ENCODE results near the gene DMRTC2.

Gene DMRTC2

DNA sequence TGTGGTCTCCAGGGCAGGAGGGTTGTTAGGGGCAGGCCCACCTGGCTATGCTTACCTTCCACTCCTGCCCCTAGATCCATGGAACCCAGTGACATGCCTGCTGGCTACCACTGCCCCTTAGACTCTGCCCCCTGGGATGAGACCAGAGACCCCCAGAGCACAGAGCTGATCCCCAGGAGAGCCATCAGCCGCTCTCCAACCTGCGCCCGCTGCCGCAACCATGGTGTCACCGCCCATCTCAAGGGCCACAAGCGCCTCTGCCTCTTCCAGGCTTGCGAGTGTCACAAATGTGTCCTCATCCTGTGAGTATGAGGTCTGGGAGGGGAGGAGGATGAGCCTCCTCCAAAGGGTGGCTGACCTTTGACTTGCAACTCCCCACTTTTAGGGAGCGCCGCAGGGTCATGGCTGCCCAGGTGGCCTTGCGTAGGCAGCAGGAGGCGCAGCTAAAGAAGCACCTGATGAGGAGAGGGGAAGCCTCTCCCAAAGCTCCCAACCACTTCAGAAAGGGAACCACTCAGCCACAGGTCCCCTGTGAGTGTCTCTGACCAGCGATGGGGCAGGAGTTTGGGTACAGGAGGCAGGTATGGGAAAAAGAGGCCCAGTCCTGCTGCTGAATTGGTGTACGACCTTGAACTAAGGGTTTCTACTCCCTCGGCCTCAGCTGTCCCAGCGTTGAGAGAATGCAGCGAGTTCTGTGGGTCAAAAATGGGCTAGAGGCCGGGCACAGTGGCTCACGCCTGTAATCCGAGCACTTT, 2.7 kb downstream of the DMRTC2 start:
- no peak for DNase-seq

DNA sequence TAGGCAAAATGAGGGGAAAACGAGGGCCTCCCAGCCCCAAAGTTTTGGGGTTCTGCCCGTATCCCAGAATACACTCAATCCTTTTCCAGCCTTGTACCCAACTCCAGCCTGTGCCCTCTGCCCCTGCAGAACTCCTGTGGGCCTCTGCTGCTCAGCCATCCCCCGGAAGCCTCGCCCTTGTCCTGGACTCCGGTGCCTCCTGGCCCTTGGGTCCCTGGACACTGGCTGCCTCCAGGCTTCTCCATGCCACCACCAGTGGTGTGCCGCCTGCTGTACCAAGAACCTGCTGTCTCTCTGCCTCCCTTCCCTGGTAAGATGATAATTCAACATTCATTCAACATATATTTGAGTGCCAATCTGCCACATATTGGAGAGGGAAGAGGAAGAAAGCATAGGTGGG, 3.8 kb downstream of the DMRTC2 start:
- DNase-seq, result no peak

DNA sequence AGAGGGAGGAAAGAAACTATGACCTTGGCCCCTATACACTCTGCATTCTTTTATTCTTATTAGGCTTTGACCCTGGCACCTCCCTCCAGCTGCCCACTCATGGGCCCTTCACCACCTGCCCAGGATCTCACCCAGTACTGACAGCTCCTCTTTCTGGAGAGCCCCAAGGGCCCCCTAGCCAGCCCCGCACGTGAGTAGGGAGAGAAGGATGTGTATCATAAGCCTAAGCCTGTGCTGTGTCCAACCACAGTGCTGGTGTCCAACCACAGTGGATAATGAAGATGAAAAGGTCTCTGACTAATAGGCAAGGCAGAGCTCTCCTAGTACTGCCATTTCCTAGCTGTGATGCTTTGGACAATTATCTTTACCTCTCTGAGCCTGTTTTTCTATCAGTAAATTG, 4.2 kb downstream of the DMRTC2 start:
- no peak for DNase-seq

DNA sequence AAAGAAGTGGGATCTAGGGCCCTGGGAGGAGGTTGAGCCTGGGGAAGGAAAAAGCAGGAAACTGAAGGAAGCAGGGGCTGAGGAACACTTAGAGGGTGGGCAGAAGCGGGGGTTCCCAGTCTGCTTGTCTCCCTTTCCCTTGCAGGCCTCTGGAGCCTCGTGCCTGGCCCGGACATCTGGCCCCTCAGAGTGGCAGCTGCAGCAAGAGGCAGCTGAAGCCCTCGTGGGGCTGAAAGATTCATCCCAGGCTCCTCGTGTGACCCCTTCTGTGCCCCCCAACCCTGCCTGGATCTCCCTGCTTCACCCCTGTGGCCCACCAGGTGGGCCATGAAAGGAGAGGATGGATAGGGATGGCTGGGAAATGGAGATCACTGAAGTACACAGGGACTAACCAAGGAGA, 5.5 kb downstream of the DMRTC2 start:
- DNase-seq, result no peak

DNA sequence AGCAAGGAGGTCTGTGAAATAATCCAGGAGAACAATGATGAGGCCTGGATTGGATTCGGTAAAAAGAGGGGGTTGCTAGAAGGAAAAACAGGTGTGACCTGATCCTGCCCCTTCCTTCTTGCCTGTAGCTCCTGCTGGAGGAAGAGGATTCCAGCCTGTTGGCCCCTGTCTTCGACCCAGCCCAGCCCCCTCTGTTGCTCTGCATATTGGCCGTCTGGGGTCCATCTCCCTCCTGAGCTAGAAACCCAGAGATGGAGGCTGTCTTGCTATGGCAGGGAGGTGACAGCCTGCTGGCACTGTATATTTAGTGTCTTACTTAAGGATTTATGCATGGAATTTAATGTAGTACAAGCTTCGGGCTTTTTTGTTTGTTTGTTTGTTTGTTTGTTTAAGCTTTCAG, 6.6 kb downstream of the DMRTC2 start:
- no peak for DNase-seq

DNA sequence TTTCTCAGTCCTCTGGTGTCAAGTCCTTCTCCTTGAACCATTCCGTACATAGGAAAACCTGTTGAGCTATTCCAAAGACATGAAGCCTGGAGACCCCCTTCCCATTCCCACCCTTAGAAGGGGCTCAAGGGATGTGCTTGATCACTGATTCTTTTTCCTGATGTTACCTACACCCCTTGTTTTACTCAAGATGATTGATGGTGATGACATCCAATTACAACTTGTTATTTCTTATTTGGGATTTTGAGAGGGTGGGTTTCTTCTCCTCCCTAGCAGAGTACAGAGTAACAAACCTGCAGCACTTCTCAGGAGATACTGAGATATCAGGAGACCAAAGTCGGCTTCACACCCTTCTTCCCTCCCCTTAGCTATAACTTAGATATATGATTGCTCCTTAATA, 8.5 kb downstream of the DMRTC2 start:
- DNase-seq, result no peak

DNA sequence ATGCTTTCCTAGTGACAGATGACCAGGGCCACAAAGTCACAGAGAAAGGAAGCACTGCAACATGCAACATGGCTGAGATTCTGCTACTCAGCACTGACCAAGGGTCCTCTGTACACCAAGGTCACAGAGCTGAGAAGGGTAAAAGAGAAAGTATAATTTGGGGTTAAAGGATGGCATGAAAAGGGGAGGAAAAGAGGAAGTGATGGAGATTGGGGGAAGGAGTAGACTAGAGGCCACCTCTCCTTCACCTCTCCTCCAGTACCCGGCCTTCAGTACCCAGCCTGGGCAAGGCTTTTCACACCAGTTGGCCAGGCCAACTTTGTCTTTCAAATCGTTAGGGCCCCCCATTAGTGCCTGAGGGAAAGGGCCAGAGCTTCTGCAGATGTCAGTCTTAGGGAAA, 8.9 kb downstream of the DMRTC2 start:
- no peak for DNase-seq

DNA sequence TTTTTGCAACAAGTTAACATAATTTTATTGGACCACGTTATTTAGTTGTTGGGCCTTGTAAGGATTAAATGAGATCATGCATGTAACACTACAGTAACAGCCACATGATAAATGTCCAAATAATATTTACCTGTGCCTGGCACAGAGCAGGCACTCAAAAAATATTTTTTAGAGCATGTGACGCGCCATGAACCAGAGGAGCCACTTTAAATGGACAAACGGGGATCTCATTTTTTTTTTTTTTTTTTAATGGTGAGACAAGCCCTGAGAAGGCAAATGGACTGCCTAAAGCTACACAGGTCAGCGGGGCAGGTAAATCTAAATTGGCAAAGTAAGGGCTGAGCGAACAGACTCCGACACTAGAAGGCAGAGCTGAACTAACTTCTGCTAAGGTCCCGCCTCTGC, 14.4 kb downstream of the DMRTC2 start:
- DNase-seq, result no peak

DNA sequence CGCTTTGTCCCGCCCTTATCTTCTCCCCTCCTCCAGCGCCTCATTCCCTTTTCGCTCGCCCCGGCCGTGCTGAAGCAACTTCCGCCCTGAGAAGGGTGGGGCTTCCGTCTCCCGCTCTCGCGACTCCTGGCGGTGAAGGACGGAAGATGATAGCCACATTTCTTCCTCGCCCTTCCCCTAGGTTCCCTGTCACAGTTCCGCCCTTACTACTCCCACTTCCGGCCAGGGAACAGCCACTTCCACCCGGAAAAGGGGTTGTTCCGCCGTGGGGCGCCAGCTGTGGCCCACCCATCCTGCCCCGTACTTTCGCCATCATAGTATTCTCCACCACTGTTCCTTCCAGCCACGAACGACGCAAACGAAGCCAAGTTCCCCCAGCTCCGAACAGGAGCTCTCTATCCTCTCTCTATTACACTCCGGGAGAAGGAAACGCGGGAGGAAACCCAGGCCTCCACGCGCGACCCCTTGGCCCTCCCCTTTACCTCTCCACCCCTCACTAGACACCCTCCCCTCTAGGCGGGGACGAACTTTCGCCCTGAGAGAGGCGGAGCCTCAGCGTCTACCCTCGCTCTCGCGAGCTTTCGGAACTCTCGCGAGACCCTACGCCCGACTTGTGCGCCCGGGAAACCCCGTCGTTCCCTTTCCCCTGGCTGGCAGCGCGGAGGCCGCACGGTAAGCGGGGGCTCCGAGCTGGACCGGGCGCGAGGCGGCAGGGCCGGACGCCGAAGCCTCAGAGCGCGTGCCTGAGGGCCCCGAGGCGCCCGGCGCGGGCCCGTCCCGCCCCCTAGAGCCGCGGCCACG, 15.0 kb downstream of the DMRTC2 start, which contains the start of gene RPS19:
RPS19 (plus strand) TSS at position 638 of the 801 bp plus-strand sequence. CDS start 520 bp downstream, outside the sequence.
- DNase-seq, result peak; percentile 98 to 99

DNA sequence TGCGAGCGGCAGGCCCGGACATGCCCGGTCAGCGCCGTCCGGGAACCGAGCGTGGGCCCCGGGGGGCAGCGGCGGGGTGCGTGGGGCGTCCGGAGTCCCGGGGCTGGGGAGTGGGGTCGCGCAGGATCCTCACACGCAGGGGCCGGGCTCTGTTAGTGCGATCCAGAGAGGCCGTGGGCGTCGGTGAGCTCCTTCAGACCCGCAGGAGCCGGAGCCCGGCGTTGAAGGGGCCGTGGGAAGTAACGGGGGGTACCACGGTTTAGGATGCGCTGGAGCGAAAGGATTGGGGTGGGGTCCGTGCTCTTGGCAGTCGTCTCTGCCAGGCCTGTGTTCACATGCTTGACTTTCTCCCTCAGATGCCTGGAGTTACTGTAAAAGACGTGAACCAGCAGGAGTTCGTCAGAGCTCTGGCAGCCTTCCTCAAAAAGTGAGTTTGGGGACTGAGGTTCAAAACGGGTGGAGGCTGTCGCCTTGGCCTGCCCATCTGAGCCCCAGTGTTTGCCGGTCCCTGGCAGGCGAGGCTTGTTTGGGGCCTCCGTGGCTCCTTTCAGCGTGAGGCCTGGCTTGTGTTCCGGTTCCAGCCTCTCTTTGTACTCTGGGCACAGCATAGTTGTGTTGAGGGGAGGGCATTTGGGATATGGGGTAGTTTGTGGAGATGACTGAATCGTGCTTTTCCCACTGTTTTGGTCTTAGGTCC, 15.7 kb downstream of the DMRTC2 start:
- peak in 1 of 2 donors; percentile 24 for DNase-seq

DNA sequence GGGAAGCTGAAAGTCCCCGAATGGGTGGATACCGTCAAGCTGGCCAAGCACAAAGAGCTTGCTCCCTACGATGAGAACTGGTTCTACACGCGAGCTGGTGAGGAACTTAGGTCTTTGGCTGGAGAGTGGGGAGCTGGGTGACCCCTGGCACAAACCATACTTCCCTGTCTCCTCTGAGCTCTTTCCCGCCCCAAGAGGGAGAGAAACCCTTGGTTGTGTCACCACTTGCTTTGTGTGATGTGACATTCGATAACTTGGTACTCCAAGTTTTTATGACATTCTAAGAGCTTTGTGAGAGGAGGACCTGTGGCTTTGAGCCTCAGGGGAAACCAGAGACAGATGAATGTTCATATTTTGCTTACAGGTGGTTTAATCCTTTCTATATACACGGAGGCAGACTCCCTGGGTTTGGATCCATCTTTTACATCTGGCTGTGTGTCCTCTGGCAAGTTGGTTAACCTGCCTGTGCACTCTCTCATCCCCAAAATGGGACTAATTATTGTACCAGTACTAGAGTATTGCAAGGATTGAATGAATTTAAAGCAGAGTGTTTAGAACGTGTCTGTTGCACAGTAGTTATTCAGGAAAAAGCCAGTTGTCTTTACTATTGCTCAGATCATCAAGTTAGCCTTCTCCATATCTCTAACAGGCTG, 16.4 kb downstream of the DMRTC2 start:
- DNase-seq, result peak in 1 of 2 donors; percentile 20

DNA sequence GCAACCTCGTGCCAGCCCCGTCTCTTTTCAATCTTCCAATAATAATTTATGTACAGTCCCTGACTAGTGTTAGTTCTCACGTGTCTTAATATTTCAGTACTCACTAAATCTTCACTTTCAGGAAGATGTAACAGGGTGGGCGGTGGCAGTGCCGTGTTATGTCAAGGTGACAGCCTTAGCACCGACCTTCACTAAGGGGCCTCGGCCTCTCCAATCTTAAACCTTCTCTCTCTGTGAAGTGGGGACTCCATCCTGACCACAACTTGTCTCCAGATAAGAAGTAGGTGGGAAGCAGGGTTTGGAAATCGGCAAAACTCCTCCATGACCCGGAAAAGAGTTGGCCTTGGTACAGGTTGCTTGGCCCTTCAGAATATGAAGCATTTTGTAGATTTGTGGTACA, 17.0 kb downstream of the DMRTC2 start:
- no peak for DNase-seq

DNA sequence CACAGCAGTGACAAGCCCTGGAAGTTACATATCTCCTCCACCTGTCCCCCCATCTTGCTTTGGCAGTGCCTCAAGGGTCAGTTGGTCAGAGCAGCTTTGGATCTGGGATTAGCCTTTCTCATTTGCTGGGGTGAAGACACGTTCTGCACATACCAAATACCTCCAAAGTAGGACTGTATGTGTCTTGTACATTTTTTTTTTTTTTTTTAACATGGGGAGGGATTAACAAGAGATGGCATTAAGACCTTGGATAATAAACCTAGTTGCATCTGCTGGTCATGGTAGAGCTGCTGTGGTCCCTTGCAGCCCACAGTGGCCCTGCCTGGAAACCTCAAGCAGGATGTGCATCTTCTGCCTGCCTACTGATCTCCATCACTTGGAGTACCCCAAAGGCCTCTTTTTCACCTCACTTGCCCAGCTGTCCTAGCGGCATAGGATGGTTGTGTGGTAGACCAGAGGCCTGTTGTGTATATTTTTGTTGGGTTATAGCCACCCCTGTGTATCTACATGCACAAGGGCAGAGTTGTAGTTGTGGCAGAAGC, 17.7 kb downstream of the DMRTC2 start:
- no peak for DNase-seq

DNA sequence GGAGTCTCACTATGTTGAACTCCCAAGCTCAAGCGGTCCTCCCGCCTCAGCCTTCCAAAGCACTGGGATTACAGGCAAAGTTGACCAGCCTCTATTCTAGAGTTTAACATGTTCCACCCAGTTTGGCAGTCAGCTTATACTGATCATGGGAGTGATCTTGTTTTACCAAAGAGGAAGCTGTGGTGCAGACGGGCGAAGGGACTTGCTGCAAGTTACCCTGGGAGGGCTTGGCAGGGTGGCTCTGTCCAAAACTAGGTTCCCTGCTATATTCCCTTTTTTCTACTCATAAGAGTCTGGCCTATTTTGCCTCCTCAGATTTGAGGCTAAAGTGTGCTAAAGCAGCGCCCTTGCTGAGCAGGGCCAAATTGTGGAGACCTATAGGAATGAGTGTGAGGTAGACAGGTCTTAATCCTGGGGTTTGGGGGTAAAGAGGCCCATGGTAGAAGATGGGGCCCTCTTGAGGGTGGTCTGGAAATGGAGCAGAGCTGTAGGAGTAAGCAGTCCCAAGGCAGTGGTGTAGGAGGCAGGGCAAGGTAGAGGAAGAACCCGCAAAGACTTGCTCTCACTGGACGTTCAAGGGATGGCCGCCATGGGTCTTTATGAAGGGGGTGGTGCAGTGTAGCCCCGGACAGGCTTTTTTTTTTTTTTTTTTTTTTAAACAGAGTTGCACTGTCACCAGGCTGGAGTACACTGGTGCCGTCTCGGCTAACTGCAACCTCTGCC, 18.5 kb downstream of the DMRTC2 start:
- peak; percentile 25 to 33 for DNase-seq

DNA sequence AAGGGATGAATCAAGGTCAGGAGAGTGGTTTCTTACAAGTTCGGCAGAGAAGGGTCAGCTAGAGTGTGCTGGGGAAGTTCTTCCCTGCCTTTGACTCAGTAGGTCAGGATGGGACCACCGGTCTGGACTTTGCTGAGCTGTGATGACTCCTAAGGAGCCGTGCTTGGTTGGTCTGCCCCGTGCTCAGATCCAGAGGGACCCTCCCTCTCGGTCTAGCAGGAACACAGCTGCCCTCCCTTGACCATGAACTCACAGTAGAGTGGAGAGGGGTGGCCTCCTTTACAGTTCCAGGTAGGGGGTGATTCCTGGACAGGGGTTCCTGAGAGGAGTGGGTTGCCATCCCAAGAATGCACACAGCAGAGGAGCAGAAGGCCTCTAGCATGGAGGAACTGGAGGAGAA, 19.5 kb downstream of the DMRTC2 start:
- no peak for DNase-seq

DNA sequence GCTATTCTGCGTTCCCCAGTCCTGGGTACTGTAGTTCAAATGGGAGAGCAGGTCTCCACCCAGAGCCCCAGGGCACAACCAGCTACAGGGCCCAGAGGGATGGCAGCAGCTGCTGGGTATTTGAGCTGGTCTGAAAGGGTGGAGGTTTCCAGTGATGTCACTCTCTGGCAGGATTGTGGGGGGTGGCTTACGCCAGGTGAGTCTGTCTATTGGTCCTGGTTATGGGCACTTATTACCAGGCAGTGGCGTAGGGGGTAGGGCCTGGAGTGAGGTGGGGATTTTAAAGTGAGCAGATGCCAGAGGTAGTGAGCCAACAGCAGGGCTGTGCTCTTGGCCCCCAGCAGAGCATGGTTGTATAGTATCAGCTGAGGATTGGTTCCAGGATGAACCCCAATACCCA, 21.4 kb downstream of the DMRTC2 start:
- no peak for DNase-seq

DNA sequence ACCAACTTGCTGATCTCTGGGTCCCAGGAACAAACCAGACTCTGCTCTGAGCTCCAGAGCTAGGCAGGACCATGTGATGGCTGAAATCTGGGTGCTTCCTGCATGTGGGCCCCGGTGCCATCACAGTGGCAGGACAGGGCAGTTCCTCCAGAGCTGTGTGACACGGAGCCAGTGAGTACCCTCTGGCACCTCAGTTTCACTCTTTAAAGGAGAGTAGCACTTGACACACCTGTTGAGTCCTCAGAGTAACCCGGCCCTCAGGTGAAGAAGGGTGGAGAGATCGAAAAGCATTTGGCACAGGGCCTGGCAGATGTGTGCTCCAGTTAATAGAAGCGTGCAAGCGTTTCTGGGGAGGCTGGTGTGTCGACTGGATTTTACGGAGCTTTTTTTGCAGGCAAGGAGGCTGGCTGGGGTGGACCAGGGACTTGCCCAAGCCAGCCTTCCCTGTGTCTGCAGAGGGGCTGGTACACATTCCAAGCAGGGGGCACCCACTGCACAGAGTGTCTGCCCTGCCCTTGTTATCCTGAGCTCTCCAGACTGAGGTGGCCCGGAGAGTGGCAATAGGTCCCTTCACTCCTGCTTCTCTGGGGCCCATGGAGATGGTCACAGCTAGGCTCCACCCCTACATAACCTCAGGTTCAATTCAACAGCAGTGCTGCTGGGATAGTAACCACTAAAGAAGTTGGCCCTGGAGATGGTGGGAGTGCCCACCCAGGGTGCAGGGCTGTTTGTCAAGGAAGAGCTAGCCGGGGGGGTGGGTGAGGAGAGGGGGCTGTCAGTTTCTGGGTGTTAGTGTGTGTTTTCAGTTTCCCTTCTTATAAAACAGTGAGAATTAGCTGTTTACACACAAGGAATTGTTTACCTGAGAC, 23.5 kb downstream of the DMRTC2 start:
- no peak for DNase-seq

DNA sequence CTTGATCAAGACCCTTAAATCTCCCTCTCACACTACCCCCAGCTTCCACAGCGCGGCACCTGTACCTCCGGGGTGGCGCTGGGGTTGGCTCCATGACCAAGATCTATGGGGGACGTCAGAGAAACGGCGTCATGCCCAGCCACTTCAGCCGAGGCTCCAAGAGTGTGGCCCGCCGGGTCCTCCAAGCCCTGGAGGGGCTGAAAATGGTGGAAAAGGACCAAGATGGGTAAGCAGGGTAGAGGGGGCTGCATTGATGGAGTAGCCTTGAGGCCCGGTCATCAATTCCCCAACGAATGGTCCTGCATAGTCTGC, 24.1 kb downstream of the DMRTC2 start:
- no peak for DNase-seq

DNA sequence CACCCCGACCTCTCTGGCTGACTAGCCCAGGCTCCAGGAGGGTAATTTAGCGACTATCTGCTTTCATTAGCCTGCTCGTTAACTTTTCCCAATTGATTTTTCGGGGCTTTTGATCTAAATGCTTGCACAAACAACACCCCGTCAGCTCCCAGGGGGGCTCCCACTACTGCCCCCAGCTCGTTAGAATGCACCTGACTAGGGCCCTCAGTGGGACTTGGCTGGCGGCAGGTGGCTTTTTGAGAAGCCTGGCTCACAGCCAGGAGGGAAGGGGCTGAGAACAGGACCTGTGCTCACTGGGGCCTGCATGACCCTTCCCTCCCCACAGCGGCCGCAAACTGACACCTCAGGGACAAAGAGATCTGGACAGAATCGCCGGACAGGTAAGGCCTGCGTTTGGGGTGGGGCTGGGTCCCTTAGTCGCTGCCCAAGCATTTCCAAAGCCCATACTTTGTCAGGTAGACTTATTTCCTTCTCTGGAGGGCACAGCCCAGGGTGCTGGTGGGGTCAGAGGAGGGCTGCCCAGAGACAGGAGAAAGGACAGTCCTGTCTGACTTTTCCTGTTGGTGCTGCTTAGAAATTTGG, 24.6 kb downstream of the DMRTC2 start:
- no peak for DNase-seq

DNA sequence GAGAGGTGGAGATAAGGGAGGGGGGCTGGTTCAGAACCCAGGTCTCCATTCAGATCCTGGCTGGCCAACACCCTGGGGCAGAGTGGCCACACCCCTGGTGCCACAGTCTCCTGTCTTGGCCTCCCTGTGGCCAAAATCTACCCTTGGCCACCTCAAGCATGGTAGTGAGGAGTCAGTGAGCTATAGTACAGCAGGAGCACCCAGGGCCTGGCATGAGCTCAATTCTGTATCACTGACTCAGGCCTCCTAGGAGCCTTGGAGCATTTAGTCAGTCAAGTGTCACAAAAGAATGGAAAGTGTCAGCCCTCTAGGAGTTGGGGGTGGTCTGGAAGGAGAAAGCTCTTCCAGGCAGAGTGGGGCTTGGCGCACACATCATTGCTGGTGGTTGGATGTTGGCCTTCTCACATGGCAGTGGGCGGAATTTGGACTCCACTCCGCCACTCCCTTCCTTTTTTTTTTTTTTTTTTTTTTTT, 25.6 kb downstream of the DMRTC2 start:
- DNase-seq, result peak in 1 of 2 donors; percentile 69

Data from inflammatory macrophage treated with lipopolysaccharide for 1 hour (primary cell).